NOMO-1 (cell line): ENCODE data around the gene LPP.

Source experiments
- DNase-seq, 2 experiments: peaks; one replicate each; lab custom pipeline; 2025; ENCODE audit not compliant: unreplicated experiment in 2 of 2; lab: John Stamatoyannopoulos, UW

LPP gene

DNA sequence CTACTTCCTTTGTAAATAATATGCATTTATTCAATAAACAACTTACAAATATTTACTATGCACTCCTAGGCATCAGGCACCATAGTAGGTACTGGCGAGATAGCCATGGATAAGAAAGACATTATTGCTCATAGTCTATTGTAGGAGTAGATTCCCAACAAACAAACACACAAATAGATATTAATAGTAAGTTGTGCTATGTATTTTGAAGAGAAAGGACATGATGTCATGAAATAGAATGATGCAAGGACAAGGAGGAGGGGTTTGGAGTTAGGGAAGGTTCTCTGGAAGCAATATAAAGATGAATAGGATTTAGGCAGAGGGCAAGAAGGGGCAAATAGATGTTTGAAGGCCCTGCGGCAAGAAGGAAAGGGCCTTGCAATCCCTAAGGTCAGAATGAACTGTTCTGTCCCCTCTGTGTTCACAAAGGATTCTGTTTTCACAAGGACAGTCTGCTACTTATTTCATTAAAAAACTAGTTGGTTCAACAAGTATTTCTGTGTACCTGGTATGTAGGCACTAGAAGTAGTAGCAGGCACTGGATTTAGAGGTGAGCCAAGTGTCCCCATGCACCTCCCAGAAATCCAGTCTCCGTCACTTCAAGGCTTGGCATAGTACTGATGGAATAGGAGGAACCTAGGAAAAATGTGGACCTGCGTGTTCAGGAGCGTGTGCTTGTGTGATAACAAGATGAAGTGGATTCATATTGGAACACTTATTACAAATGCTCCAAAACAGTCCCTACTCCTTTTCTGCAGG, 786.0 kb downstream of the LPP start:
- no peak for DNase-seq
